CD4-positive, alpha-beta T cell treated with Interferon alpha-2 for 1 hour (primary cell): Measurements from ENCODE around the gene PRTG.
"Not testable (repeated sequence)": the region's sequence is repeated elsewhere in the genome, so short reads cannot be mapped to it uniquely, and the experiment has no call there.

Experiments used
- DNase-seq, 2 donors: peaks; one replicate each; pipeline ENCODE4 v3.0.0-alpha.2; 2020 to 2022

Gene PRTG

GRCh38 chr15:55698653-55699052, 44.3 kb downstream of the PRTG start:
- DNase-seq: no peak

DNA sequence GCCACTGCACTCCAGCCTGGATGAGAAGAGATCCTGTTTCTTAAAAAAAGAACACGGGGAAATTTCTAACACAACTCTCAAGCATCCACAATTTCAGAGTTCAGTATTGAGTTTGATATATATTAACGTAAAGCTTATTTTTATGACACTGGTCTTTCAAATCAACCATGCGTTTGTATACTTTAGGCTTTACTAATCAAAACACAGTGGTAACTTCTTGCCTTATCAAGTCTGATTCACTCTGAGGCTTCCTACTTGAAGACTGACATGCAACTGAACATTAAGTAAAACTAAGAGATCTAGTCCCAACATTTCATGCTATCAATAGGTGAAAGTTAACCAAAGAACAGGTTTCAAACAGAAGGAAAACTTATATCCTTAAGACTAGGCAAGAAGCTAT, 46.7 kb downstream of the PRTG start:
- no peak for DNase-seq

GRCh38 chr15:55695432-55695831, 47.5 kb downstream of the PRTG start:
- DNase-seq: no peak

- peak in 1 of 2 donors; percentile 6 for DNase-seq
Measured at GRCh38 chr15:55694652-55695150, 48.3 kb downstream of the PRTG start.

GRCh38 chr15:55693116-55693515, 49.8 kb downstream of the PRTG start:
- not testable (repeated sequence) for DNase-seq

DNA sequence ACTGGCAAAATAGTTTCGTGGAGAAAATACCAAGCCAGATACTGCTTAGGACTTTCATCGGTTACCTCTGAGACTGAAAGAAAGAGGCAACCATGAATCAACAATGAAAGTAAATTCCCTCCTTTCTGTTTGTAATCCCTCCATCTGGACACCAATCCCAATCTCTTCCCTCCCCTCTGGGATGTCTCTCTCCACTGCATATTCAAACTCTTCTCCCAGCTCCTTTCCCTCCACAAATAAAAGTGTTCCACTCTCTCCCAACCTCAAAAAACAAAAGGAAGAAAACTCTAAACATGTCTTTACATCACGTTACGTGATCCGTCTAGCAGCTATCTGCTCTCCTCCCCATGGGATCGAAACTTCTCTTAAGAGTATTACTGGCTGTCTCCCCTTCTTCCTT, 55.2 kb downstream of the PRTG start:
- DNase-seq: no peak

DNA sequence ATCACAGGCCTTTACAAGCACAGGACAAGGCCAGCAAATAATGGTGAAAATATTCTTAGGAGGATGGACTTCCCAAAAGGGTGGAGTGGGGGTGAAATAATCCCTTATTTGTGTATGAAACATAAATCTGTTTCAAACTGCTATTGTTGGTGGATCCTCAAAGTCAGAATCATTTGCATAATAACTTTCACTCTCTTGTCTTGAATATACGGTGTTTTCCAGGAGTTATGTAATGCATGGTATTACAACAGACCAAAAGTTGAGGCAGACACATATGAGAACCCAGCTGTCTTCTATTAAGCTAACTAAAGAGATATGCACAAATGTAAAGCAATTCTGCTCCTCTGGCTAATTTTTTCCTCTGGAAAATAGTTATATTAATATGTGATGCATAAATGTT, 57.7 kb downstream of the PRTG start:
- peak in 1 of 2 donors; percentile 1 for DNase-seq

DNA sequence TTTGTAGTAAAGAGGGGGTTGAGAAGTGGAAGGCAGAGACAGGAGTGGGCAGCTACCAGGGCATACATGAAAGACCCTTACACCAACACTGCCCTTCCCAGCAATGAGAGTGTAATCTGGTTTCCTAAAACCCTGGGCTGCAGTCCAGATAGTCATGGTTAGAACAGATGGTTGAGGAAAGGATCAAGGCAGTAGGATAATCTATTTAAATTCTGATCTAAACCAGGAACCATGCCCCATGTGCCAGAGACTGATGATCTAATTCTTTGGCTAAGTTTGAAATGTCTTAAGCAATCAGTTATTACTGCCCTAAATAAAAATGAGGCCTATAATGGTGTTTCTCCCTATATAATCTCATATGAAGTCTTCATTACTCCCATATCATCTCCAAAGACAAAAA, 59.6 kb downstream of the PRTG start:
- no peak for DNase-seq

DNA sequence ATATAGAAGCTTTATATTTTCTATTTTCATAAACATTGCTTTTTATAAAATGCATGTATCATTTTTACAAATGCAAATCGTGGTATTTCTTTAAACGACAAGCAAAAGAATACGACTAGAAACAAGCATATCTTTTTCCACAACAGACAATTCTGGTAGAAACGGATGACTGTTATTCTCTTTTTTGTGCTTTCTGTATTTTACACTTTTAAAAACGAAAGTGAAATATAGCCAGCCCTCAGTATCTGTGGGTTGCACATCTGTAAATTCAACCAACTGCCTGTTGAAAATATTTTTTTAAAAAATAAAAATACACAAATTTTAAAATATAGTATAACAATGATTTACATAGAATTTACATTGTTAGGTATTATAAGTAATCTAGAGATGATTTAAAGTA, 61.3 kb downstream of the PRTG start:
- peak in 1 of 2 donors; percentile 7 for DNase-seq

DNA sequence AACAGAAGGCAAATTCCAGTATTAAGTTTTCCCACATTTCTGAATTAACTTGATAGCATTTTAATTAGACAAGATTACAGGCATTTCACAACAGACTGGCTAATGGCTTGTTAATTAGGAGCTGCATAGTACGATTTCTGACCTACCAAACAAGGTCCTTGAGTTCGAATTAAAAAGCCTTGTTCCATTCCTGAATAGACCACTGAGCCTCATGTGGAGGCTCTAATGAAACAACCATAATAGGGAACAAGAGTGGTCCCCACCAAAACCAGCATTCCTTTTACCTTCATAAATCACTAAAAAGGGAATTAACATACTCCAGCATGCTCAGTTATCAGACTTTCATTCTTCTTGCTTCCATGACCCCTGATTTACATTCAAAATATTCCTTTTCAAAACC, 66.4 kb downstream of the PRTG start:
- no peak for DNase-seq

DNA sequence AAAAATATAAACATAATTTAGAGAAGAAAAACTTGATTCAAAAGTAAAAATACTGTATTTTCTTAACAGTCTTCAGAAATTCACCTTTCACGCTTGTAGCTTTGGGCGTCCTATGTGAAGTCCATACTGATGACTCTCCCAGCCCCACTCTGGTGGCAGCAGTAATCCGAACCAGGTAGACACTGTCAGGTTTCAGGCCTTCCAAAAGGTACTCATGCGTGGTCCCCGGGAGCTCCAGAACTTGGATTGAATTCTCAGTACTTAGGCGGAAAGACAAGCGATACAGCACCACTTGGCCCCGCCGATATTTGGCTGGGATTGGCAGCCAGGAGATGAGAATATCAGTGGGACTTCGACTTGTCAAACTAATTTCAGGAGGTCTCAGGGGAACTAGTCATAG, 69.7 kb downstream of the PRTG start:
- DNase-seq: no peak

- no peak for DNase-seq
Measured at GRCh38 chr15:55669270-55669669, 73.7 kb downstream of the PRTG start.

DNA sequence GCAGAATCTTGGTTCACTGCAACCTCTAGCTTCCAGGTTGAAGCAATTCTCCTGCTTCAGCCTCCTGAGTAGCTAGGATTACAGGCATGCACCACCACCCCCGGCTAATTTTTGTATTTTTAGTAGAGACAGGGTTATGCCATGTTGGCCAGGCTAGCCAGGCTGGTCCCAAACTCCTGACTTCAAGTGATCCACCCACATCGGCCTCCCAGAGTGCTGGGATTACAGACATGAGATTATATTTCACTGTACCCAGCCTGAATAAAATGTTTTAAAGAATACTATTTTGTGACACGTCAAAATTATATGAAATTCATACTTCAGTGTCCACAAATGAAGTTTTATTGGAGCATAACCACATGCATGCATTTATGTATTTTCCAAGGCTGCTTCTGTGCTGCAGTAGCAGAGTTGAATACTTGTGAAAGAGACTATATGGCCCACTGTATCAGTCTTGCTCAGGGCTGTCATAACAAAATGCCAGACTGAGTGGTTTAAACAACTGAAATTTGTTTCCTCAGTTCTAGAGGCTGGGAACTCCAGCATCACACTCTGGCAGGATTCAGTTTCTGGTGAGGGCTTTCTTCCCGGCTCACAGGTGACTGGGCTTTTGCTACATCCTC, 77.2 kb downstream of the PRTG start:
- no peak for DNase-seq

DNA sequence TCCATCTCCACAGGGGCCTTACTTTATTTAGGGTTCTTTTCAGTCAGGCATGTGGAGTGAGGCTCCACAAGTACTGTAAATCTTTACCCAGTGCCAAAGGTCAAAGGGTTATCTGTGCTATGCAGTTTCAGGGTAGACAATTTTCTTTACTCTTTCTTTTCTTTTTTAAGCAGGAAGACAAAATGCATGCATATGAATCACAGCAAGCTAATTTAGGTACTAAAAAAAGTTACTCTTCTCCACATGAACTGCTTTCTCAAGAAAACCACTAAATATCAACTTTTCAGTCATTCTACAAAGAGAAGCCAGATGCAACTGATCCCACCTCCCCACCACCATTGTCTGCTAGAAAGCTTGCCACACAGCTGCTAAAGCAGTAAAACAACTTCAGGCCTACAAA, 81.5 kb downstream of the PRTG start:
- no peak for DNase-seq

GRCh38 chr15:55660153-55660552, 82.8 kb downstream of the PRTG start:
- no peak for DNase-seq

GRCh38 chr15:55659481-55659880, 83.5 kb downstream of the PRTG start:
- DNase-seq: no peak

GRCh38 chr15:55658886-55659285, 84.1 kb downstream of the PRTG start:
- DNase-seq: no peak

DNA sequence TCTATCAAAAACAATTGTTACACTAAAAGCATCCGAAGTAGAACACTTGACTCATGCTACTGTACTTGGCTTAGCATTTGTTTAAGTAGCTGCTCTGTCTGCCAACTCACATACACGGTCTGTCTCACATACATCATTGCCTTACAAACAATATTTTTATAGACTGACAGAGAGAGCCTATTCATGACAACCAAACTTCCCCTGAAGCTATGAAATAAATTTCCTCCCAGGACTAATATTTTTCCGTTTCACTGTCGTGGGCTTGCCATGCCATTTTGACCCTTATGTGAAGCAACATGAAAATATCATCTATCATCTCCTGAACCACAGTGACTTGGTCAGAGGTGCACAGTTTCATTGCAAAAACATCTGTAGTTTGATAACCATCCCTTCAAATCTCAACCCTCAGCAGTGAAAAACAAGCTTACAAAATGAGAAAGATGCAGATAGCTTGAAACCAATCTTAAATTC, 88.4 kb downstream of the PRTG start:
- DNase-seq: no peak

GRCh38 chr15:55652909-55653495, 90.0 kb downstream of the PRTG start:
- DNase-seq: no peak

DNA sequence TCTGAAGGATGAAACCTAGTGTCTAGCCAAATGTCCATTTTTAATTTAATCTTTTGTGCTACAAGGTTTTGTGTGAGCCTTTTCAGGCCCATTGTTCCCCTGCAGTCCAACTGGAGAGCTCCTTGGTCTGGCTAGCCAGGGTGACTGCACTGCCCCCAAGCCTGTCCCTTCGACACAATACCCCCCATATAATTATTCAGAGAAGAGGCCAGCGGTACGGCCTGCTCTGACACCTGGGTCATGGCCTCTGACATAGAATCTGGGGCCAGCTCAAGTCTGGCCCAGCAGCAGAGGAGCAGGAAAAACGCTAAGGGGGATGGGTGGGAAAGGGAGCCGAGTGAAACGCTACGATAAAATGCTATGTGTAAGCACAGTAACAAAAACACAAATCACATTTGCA, 90.6 kb downstream of the PRTG start:
- no peak for DNase-seq

GRCh38 chr15:55649058-55649423, 93.9 kb downstream of the PRTG start:
- no peak for DNase-seq

DNA sequence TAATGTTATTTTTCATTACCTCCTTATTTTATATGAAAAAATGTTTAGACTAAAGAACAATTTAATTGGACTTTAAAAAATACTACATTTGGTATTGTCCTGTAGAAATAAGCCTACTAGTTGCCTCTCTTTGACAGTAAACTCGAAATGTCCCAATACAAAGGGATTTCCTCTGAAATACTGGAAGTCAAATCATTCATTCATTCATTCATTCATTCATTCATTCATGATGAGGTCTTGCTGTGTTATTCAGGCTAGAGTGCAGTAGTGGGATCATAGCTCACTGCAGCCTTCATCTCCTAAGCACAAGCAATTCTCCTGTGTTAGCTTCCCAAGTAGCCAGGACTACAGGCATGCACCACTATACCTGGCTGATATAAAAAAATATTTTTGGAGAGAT, 104.2 kb downstream of the PRTG start:
- DNase-seq: no peak

DNA sequence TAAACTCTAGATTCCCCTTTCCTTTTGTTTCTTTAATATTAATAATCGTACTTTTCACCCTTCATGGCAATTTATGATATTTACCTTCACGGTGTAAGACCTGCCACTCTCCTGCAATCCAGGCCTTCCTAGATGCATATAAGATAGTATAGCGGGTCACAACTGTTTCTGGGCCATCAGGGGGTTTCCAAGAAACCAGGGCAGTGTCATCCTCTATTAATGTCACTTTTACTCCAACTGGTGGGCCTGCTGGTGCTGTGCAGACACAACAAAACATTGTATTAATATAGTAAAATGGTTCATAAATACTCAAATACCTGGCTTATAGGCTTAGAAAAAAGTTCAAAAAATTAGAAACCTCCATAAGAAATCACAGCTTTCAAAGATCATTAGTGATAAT, 105.9 kb downstream of the PRTG start:
- no peak for DNase-seq

DNA sequence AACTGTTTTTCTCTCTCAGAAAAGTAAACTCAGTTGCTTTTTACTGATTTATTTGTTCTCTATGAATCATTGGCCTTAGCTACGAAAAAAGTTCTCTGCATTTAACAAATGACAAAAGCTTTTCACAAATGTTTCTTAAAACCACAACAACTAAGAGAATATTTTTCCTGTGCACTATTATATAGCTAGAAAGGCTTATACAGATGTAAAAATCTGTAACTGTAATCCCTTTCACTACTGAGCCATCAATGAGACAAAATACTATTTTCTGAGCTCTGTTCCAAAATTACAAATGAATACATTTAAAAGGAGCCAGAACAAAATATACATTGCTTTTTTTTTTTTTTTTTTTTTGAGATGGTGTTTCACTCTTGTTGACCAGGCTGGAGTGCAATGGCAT, 109.2 kb downstream of the PRTG start:
- DNase-seq: no peak

- DNase-seq: no peak
Measured at GRCh38 chr15:55632434-55632833, 110.5 kb downstream of the PRTG start.
